Fibroblast of lung (primary cell): ENCODE results near the gene VPS41.

ENCODE experiments used
- CTCF ChIP-seq, 2 donors: IDR thresholded peaks in 1 of 2; conservative IDR thresholded peaks in 1 of 2; 1 replicate in 1 of 2; 2 replicates in 1 of 2; pipeline ENCODE4 v1.5.1; 2011 to 2012; ENCODE audit warnings: low read length in 2 of 2, control low read depth in 1 of 2, inconsistent platforms in 1 of 2, low read depth in 1 of 2, mild to moderate bottlenecking in 1 of 2
- EZH2 ChIP-seq: IDR thresholded peaks from 2 replicates; pipeline ENCODE4 v1.5.1; 2012; ENCODE audit warnings: low read length, control low read depth, mild to moderate bottlenecking; ENCODE audit errors: missing control alignments

- TF ChIP-seq EZH2, result no peak
- TF ChIP-seq CTCF (conservative IDR thresholded peaks at IDR 0.05 in 1 of 2, IDR thresholded peaks at IDR 0.05 in 1 of 2; ENCODE audit: low read depth in 1 of 2, low read length in 2 of 2), result no peak
Observed at GRCh38 chr7:38940774-38941173, 31.8 kb upstream of the VPS41 start.
